Panc1 (cell line): ENCODE measurements around the gene DNAJB4. TPM values are rescaled to one million over a fixed set of nuclear protein-coding genes. Genes with fewer than 3 reads are reported as not detected.

Source experiments
- ATAC-seq: fragments of 200-7000 bp; cut with Tn5 transposase; 2 replicates; pipeline ENCODE4 v1.9.1; 2020; ENCODE audit warnings: mild to moderate bottlenecking, moderate library complexity
- BruUV-seq: library from RNA; stranded (reverse); fragments of 400-500 nt; replicated peaks from 2 replicates; lab custom pipeline; 2021; lab: Mats Ljungman, UMichigan
- CTCF ChIA-PET: fragments of 300-600 bp; sonication (Branson Sonifier 250); formaldehyde crosslinking; loops from one replicate; lab custom pipeline; 2022; ENCODE audit warnings: antibody characterized with exemption; lab: Charles Lee
- POLR2A ChIA-PET: fragments of 300-600 bp; sonication (Branson Sonifier 250); formaldehyde crosslinking; loops from one replicate; lab custom pipeline; 2022; ENCODE audit warnings: antibody characterized with exemption; lab: Charles Lee
- DNase-seq: peaks from one replicate; pipeline ENCODE4 v3.0.0-alpha.2; 2010; ENCODE audit warnings: low read depth, low spot score
- H3K27ac ChIP-seq: 2 replicates; pipeline ENCODE4 v1.5.1; 2011; ENCODE audit warnings: mild to moderate bottlenecking, low read length, inconsistent platforms
- H3K27me3 ChIP-seq: fragments of 200-500 bp; sonication (Bioruptor generic); 2 replicates; pipeline ENCODE4 v1.6.0; 2014; ENCODE audit warnings: low read length, inconsistent platforms; ENCODE audit not compliant: control insufficient read depth, insufficient read depth
- H3K36me3 ChIP-seq: fragments of 200-500 bp; sonication (Bioruptor generic); 2 replicates; pipeline ENCODE4 v1.5.1; 2014; ENCODE audit warnings: inconsistent platforms, mild to moderate bottlenecking, low read length, moderate library complexity; ENCODE audit not compliant: control insufficient read depth, insufficient read depth
- H3K4me1 ChIP-seq: 2 replicates; pipeline ENCODE4 v1.5.1; 2011; ENCODE audit warnings: inconsistent platforms, mild to moderate bottlenecking, low read length, moderate library complexity; ENCODE audit not compliant: control insufficient read depth, insufficient read depth
- H3K4me3 ChIP-seq, 2 experiments: 2 replicates each; pipeline ENCODE4 v1.5.1; 2011 to 2012; ENCODE audit warnings: low read depth in 2 of 2, low read length in 2 of 2, mild to moderate bottlenecking in 2 of 2, inconsistent platforms in 1 of 2, moderate library complexity in 1 of 2
- H3K9me3 ChIP-seq: fragments of 200-500 bp; sonication (Bioruptor generic); 2 replicates; pipeline ENCODE4 v1.5.1; 2014; ENCODE audit warnings: low read depth, mild to moderate bottlenecking, inconsistent platforms, low read length, moderate library complexity; ENCODE audit not compliant: control insufficient read depth, insufficient read depth
- CTCF ChIP-seq: fragments of 450-650 bp; IDR thresholded peaks from 2 replicates; pipeline ENCODE4 v1.5.1; 2017; ENCODE audit warnings: mild to moderate bottlenecking
- POLR2AphosphoS5 ChIP-seq: IDR thresholded peaks from 2 replicates; pipeline ENCODE4 v1.6.1; 2012; ENCODE audit warnings: mild to moderate bottlenecking, low read depth, low read length, moderate library complexity
- REST ChIP-seq, 2 experiments: IDR thresholded peaks; 2 replicates each; pipeline ENCODE4 v1.6.1; 2011 to 2012; ENCODE audit warnings: low read depth in 2 of 2, control low read depth in 1 of 2, low read length in 1 of 2, mild to moderate bottlenecking in 1 of 2, moderate library complexity in 1 of 2; ENCODE audit not compliant: insufficient read depth in 1 of 2
- SIN3A ChIP-seq: IDR thresholded peaks from 2 replicates; pipeline ENCODE4 v1.6.1; 2012; ENCODE audit warnings: low read depth, mild to moderate bottlenecking, low read length, moderate library complexity, borderline replicate concordance; ENCODE audit not compliant: insufficient read depth
- TCF7L2 ChIP-seq: IDR thresholded peaks from 2 replicates; pipeline ENCODE4 v1.6.1; 2011; ENCODE audit warnings: mild to moderate bottlenecking, low read depth, low read length, inconsistent platforms
- in situ Hi-C: cut with HindIII; loops from 2 replicates; pipeline ENCODE4 v1.10.0; 2016; ENCODE audit warnings: low sequenced_read_pairs, low pct_unique_long_range_greater_than_20kb
- intact Hi-C: fragments of 100-400 bp; cut with micrococcal nuclease; formaldehyde crosslinking; loops from one replicate; pipeline ENCODE4 v1.10.0; 2022; ENCODE audit not compliant: unreplicated experiment
- total RNA-seq: library from RNA; stranded (reverse); gene quantifications from one replicate; pipeline ENCODE4 v1.2.1, GENCODE V29; 2021; ENCODE audit not compliant: unreplicated experiment

DNAJB4 gene
- total RNA-seq, 1 experiment from 2014 or later, result 14.9 TPM

- H3K36me3 ChIP-seq, result peaks cover 3% of the 10 kb centered on the region
- peaks cover 7% of the 10 kb centered on the region; the same call in 1 of the 2 replicates for H3K4me1 ChIP-seq
- no peak for ATAC-seq
- no peak overlapping the region for H3K27ac ChIP-seq
- no peak overlapping the region for H3K4me3 ChIP-seq
- intact Hi-C loops, result no loop called here
- H3K27me3 ChIP-seq, result no peaks in the 10 kb centered on the region
- CTCF ChIA-PET, result no interaction called here
- POLR2A ChIA-PET, result no interaction called here
- no TSS peak for BruUV-seq
- DNase-seq, result no peak
- in situ Hi-C loops, result no loop called here
- TF ChIP-seq SIN3A, result no peak
- no peak for TF ChIP-seq POLR2AphosphoS5
- no peak for TF ChIP-seq REST (IDR thresholded peaks at IDR 0.05; ENCODE audit: insufficient read depth in 1 of 2, low read depth in 2 of 2, low read length in 1 of 2)
- no peak for TF ChIP-seq CTCF
- TF ChIP-seq TCF7L2, result no peak
- no peaks in the 10 kb centered on the region for H3K9me3 ChIP-seq
These were observed 20.8 kb upstream of the DNAJB4 start for GRCh38 chr1:77983997-77984355.

GRCh38 chr1:77984629-77985028 lies 20.1 kb upstream of the DNAJB4 start:
- H3K9me3 ChIP-seq, result no peaks in the 10 kb centered on the region
- ChIA-PET POLR2A (no interaction called here), CTCF (no interaction called here)
- DNase-seq (no peak), ATAC-seq (no peak)
- H3K4me1 ChIP-seq, result peaks cover 7% of the 10 kb centered on the region; the same call in 1 of the 2 replicates
- peaks cover 3% of the 10 kb centered on the region for H3K36me3 ChIP-seq
- in situ Hi-C loops, result no loop called here
- TF ChIP-seq POLR2AphosphoS5, result no peak
- no peak for TF ChIP-seq REST (IDR thresholded peaks at IDR 0.05; ENCODE audit: insufficient read depth in 1 of 2, low read depth in 2 of 2, low read length in 1 of 2)
- no peak for TF ChIP-seq TCF7L2
- TF ChIP-seq SIN3A, result no peak
- no peak for TF ChIP-seq CTCF
- intact Hi-C loops, result no loop called here
- BruUV-seq, result no TSS peak
- H3K27ac ChIP-seq, result no peak overlapping the region
- no peak overlapping the region for H3K4me3 ChIP-seq
- H3K27me3 ChIP-seq, result no peaks in the 10 kb centered on the region
